GM13976 (cell line): Measurements from ENCODE around the gene HMBS.

Experiments
- DNase-seq: peaks from one replicate; pipeline ENCODE4 v3.0.0; 2012; ENCODE audit warnings: low spot score
- CTCF ChIP-seq: IDR thresholded peaks from 2 replicates; pipeline ENCODE4 v1.5.1; 2012; ENCODE audit warnings: borderline replicate concordance, mild to moderate bottlenecking; ENCODE audit not compliant: insufficient read depth; ENCODE audit errors: extremely low read depth, missing control alignments, control extremely low read depth
- in situ Hi-C: fragments of 300-500 bp; cut with MboI; formaldehyde crosslinking; loops from one replicate; pipeline ENCODE4 v1.12.0; 2022; ENCODE audit warnings: low sequenced_read_pairs, mixed read lengths, inconsistent platforms; ENCODE audit not compliant: unreplicated experiment

The HMBS gene

GRCh38 chr11:119087747-119088241 is 3.1 kb downstream of the HMBS start:
- in situ Hi-C loops = no loop called here
- DNase-seq = no peak
- TF ChIP-seq CTCF = no peak

- no peak for DNase-seq
- TF ChIP-seq CTCF = no peak
- in situ Hi-C loops = no loop called here
Measured at GRCh38 chr11:119088406-119088805, 3.7 kb downstream of the HMBS start.

- no peak for DNase-seq
- in situ Hi-C loops = no loop called here
- TF ChIP-seq CTCF = no peak
Measured at GRCh38 chr11:119089319-119089718, 4.6 kb downstream of the HMBS start.

- in situ Hi-C loops = no loop called here
Measured at GRCh38 chr11:119091178-119091577, 6.5 kb downstream of the HMBS start.

GRCh38 chr11:119091966-119092879 is 7.5 kb downstream of the HMBS start:
- in situ Hi-C loops = no loop called here
- no peak for TF ChIP-seq CTCF
- DNase-seq = no peak

More at GRCh38 chr11:119091178-119091577, 6.5 kb downstream of the HMBS start:
- TF ChIP-seq CTCF = no peak
- no peak for DNase-seq

- in situ Hi-C loops = no loop called here
- no peak for TF ChIP-seq CTCF
- DNase-seq = no peak
Measured at GRCh38 chr11:119092880-119093842, 8.5 kb downstream of the HMBS start.
